ENCODE data around the gene PHF24. TPM values are rescaled to one million over a fixed set of nuclear protein-coding genes. Genes with fewer than 3 reads are reported as not detected.

PHF24 gene
- total RNA-seq, 1 donor from 2014 or later = 0.19 TPM

GRCh38 chr9:34976992-34977391, 18.9 kb downstream of the PHF24 start:
- no peak for ATAC-seq (ENCODE audit: poor library complexity)
- DNase-seq = no peak
- intact Hi-C loops (cut with DNase I) = no loop called here

- intact Hi-C loops (cut with DNase I) = loop anchor here (10.0 kb wide), 1 partner anchor 115 kb away; the partner anchor contains the start of gene PIGO
- ATAC-seq (ENCODE audit: poor library complexity) (no peak), DNase-seq (no peak)
Measured at GRCh38 chr9:34980181-34980761, 22.2 kb downstream of the PHF24 start.

- DNase-seq = no peak
- intact Hi-C loops (cut with DNase I) = loop anchor here (10.0 kb wide), 1 partner anchor 112 kb away; the partner anchor contains the start of gene PIGO
Measured at GRCh38 chr9:34982361-34982760, 24.3 kb downstream of the PHF24 start.

GRCh38 chr9:34983209-34983608, 25.1 kb downstream of the PHF24 start:
- ATAC-seq (ENCODE audit: poor library complexity) = no peak
- DNase-seq = no peak
- intact Hi-C loops (cut with DNase I) = loop anchor here (10.0 kb wide), 1 partner anchor 112 kb away; the partner anchor contains the start of gene PIGO

More at GRCh38 chr9:34982361-34982760, 24.3 kb downstream of the PHF24 start:
- no peak for ATAC-seq (ENCODE audit: poor library complexity)

GRCh38 chr9:34984049-34984448, 26.0 kb downstream of the PHF24 start:
- no peak for DNase-seq
- intact Hi-C loops (cut with DNase I) = loop anchor here (10.0 kb wide), 1 partner anchor 111 kb away; the partner anchor contains the start of gene PIGO
- ATAC-seq (ENCODE audit: poor library complexity) = no peak

- DNase-seq (no peak), ATAC-seq (ENCODE audit: poor library complexity) (no peak)
- intact Hi-C loops (cut with DNase I) = loop anchor here (5.0 to 10.0 kb wide), 2 partner anchors 88 to 109 kb away; partner anchors contain the start of gene PIGO
Measured at GRCh38 chr9:34985311-34985899, 27.3 kb downstream of the PHF24 start.

- DNase-seq (peak; percentile 56), ATAC-seq (ENCODE audit: poor library complexity) (no peak)
- intact Hi-C loops (cut with DNase I) = loop anchor here (5.0 to 10.0 kb wide), 2 partner anchors 89 to 108 kb away; partner anchors contain the start of gene PIGO
Measured at GRCh38 chr9:34986540-34987047, 28.5 kb downstream of the PHF24 start.

- ATAC-seq (ENCODE audit: poor library complexity) (no peak), DNase-seq (no peak)
- intact Hi-C loops (cut with DNase I) = loop anchor here (5.0 to 10.0 kb wide), 2 partner anchors 90 to 107 kb away; partner anchors contain the start of gene PIGO
Measured at GRCh38 chr9:34987160-34987901, 29.2 kb downstream of the PHF24 start.

GRCh38 chr9:34988218-34989002, 30.3 kb downstream of the PHF24 start:
- intact Hi-C loops (cut with DNase I) = loop anchor here (5.0 to 10.0 kb wide), 2 partner anchors 91 to 106 kb away; partner anchors contain the start of gene PIGO
- ATAC-seq (ENCODE audit: poor library complexity) = no peak
- DNase-seq = peak; percentile 69

GRCh38 chr9:34989003-34989945, 31.2 kb downstream of the PHF24 start, which contains the start of gene DNAJB5:
TSS of gene DNAJB5 (plus strand) at chr9:34989745. CDS start at chr9:34990631, 886 bp downstream.
- peak; percentile 85 for ATAC-seq (ENCODE audit: poor library complexity)
- intact Hi-C loops (cut with DNase I) = loop anchor here (5.0 to 10.0 kb wide), 2 partner anchors 92 to 106 kb away; partner anchors contain the start of gene PIGO
- DNase-seq = peak; percentile 99

- intact Hi-C loops (cut with DNase I) = loop anchor here (5.0 to 10.0 kb wide), 3 partner anchors 65 to 105 kb away; partner anchors contain the start of gene PIGO
- DNase-seq (peak; percentile 72), ATAC-seq (ENCODE audit: poor library complexity) (peak; percentile 5)
Measured at GRCh38 chr9:34989946-34990635, 32.0 kb downstream of the PHF24 start.

- intact Hi-C loops (cut with DNase I) = loop anchor here (10.0 kb wide), 1 partner anchor 64 kb away; no protein-coding TSS in a partner anchor
- ATAC-seq (ENCODE audit: poor library complexity) (no peak), DNase-seq (no peak)
Measured at GRCh38 chr9:34990908-34991606, 33.0 kb downstream of the PHF24 start.

- ATAC-seq (ENCODE audit: poor library complexity) = peak; percentile 9
- DNase-seq = peak; percentile 65
- intact Hi-C loops (cut with DNase I) = loop anchor here (10.0 kb wide), 1 partner anchor 63 kb away; no protein-coding TSS in a partner anchor
Measured at GRCh38 chr9:34991607-34992375, 33.7 kb downstream of the PHF24 start.

GRCh38 chr9:34992376-34992951, 34.4 kb downstream of the PHF24 start:
- DNase-seq (peak; percentile 77), ATAC-seq (ENCODE audit: poor library complexity) (peak; percentile 2)
- intact Hi-C loops (cut with DNase I) = loop anchor here (10.0 kb wide), 1 partner anchor 62 kb away; no protein-coding TSS in a partner anchor
